Chondrocyte (in vitro differentiated cells): Measurements from ENCODE around the gene HNRNPLL. TPM values are rescaled to one million over a fixed set of nuclear protein-coding genes. Genes with fewer than 3 reads are reported as not detected.

ENCODE experiments used
- DNase-seq: peaks from one replicate; pipeline ENCODE4 v3.0.0; 2021; ENCODE audit warnings: mixed read lengths, low spot score
- H3K27ac Mint-ChIP-seq: one replicate; pipeline ENCODE4 v1.8.0; 2021; ENCODE audit warnings: mild to moderate bottlenecking, moderate library complexity, mixed read lengths; ENCODE audit not compliant: unreplicated experiment
- H3K27me3 Mint-ChIP-seq: 2 replicates; pipeline ENCODE4 v1.8.0; 2021; ENCODE audit warnings: low read depth, mixed read lengths
- H3K36me3 Mint-ChIP-seq: 2 replicates; pipeline ENCODE4 v1.8.0; 2021; ENCODE audit warnings: low read depth, mixed read lengths
- H3K4me1 Mint-ChIP-seq: 2 replicates; pipeline ENCODE4 v1.8.0; 2021; ENCODE audit warnings: low read depth, mild to moderate bottlenecking, mixed read lengths
- H3K4me3 Mint-ChIP-seq: one replicate; pipeline ENCODE4 v1.8.0; 2021; ENCODE audit warnings: mild to moderate bottlenecking, moderate library complexity, mixed read lengths; ENCODE audit not compliant: unreplicated experiment
- H3K9me3 Mint-ChIP-seq: 2 replicates; pipeline ENCODE4 v1.8.0; 2021; ENCODE audit warnings: low read depth, mixed read lengths
- CTCF ChIP-seq: fragments of 200-600 bp; sonication (generic); IDR thresholded peaks from 2 replicates; pipeline ENCODE4 v1.5.0; 2021; ENCODE audit warnings: antibody characterized with exemption, mild to moderate bottlenecking, moderate library complexity
- total RNA-seq: library from RNA; stranded (reverse); gene quantifications from 3 replicates; pipeline ENCODE4 v1.2.1, GENCODE V29; 2021

HNRNPLL gene
- total RNA-seq, 1 donor from 2014 or later, result 41.8 TPM

GRCh38 chr2:38580115-38580636 is 22.6 kb downstream of the HNRNPLL start:
- H3K4me3 Mint-ChIP-seq, result no peak overlapping the region

GRCh38 chr2:38578832-38579231 is 23.9 kb downstream of the HNRNPLL start:
- H3K4me1 Mint-ChIP-seq, result peaks cover 36% of the 10 kb centered on the region
- no peaks in the 10 kb centered on the region for H3K9me3 Mint-ChIP-seq
- no peak for TF ChIP-seq CTCF
- H3K4me3 Mint-ChIP-seq, result no peak overlapping the region
- H3K36me3 Mint-ChIP-seq, result peaks cover 4% of the 10 kb centered on the region
- no peak overlapping the region for H3K27ac Mint-ChIP-seq
- H3K27me3 Mint-ChIP-seq, result no peaks in the 10 kb centered on the region
- DNase-seq, result no peak

More at GRCh38 chr2:38580115-38580636, 22.6 kb downstream of the HNRNPLL start:
- Mint-ChIP-seq H3K36me3 (peaks cover 4% of the 10 kb centered on the region), H3K27me3 (no peaks in the 10 kb centered on the region), H3K9me3 (no peaks in the 10 kb centered on the region), H3K4me1 (peaks cover 30% of the 10 kb centered on the region), H3K27ac (no peak overlapping the region)
- TF ChIP-seq CTCF, result no peak
- DNase-seq, result no peak

- no peak for TF ChIP-seq CTCF
- Mint-ChIP-seq H3K4me1 (peaks cover 33% of the 10 kb centered on the region), H3K9me3 (no peaks in the 10 kb centered on the region), H3K27me3 (no peaks in the 10 kb centered on the region), H3K27ac (no peak overlapping the region), H3K4me3 (no peak overlapping the region), H3K36me3 (peaks cover 4% of the 10 kb centered on the region)
- DNase-seq, result no peak
Measured at GRCh38 chr2:38574278-38574677, 28.4 kb downstream of the HNRNPLL start.

- H3K27ac Mint-ChIP-seq, result no peak overlapping the region
- H3K9me3 Mint-ChIP-seq, result no peaks in the 10 kb centered on the region
- peaks cover 3% of the 10 kb centered on the region for H3K36me3 Mint-ChIP-seq
- no peak for TF ChIP-seq CTCF
- H3K4me3 Mint-ChIP-seq, result no peak overlapping the region
- H3K27me3 Mint-ChIP-seq, result no peaks in the 10 kb centered on the region
- DNase-seq, result no peak
- peaks cover 33% of the 10 kb centered on the region for H3K4me1 Mint-ChIP-seq
Measured at GRCh38 chr2:38572167-38572566, 30.6 kb downstream of the HNRNPLL start.

GRCh38 chr2:38571193-38571592 is 31.5 kb downstream of the HNRNPLL start:
- TF ChIP-seq CTCF, result no peak
- Mint-ChIP-seq H3K9me3 (no peaks in the 10 kb centered on the region), H3K36me3 (peaks cover 4% of the 10 kb centered on the region), H3K4me3 (no peak overlapping the region), H3K27ac (no peak overlapping the region), H3K27me3 (no peaks in the 10 kb centered on the region), H3K4me1 (peaks cover 30% of the 10 kb centered on the region)
- DNase-seq, result no peak
